Mesendoderm (in vitro differentiated cells): Measurements from ENCODE around the gene EXOC7.

Experiments used
- DNase-seq: peaks from one replicate; pipeline ENCODE4 v3.0.0; 2013
- H2AK5ac ChIP-seq: 2 replicates; pipeline ENCODE4 v1.6.1; 2013; ENCODE audit warnings: low read length, inconsistent platforms
- H2BK120ac ChIP-seq: 2 replicates; pipeline ENCODE4 v1.6.1; 2013; ENCODE audit warnings: low read depth, mild to moderate bottlenecking, low read length, moderate library complexity, mixed read lengths
- H2BK15ac ChIP-seq: replicated peaks from 2 replicates; pipeline ENCODE4 v1.6.1; 2013; ENCODE audit warnings: low read depth, mild to moderate bottlenecking, moderate library complexity
- H2BK5ac ChIP-seq: 2 replicates; pipeline ENCODE4 v1.6.1; 2013; ENCODE audit warnings: low read length, inconsistent platforms
- H3K18ac ChIP-seq: 2 replicates; pipeline ENCODE4 v1.6.1; 2013; ENCODE audit warnings: mild to moderate bottlenecking, low read length, mixed read lengths
- H3K23ac ChIP-seq: one replicate; pipeline ENCODE4 v1.6.1; 2013; ENCODE audit warnings: low read length
- H3K27ac ChIP-seq: 2 replicates; pipeline ENCODE4 v1.5.1; 2013; ENCODE audit warnings: low read depth, mild to moderate bottlenecking, inconsistent platforms, low read length, moderate library complexity
- H3K27me3 ChIP-seq: 2 replicates; pipeline ENCODE4 v1.6.1; 2013; ENCODE audit warnings: low read length, control low read depth, mild to moderate bottlenecking, inconsistent platforms; ENCODE audit not compliant: insufficient read depth, poor library complexity
- H3K36me3 ChIP-seq: 2 replicates; pipeline ENCODE4 v1.6.1; 2013; ENCODE audit warnings: low read length, inconsistent platforms; ENCODE audit not compliant: control insufficient read depth, insufficient read depth
- H3K4ac ChIP-seq: one replicate; pipeline ENCODE4 v1.6.1; 2013; ENCODE audit warnings: low read depth, mild to moderate bottlenecking, low read length, moderate library complexity
- H3K4me1 ChIP-seq: 2 replicates; pipeline ENCODE4 v1.6.1; 2013; ENCODE audit warnings: low read depth, low read length, inconsistent platforms; ENCODE audit not compliant: control insufficient read depth
- H3K4me2 ChIP-seq: 2 replicates; pipeline ENCODE4 v1.6.1; 2013; ENCODE audit warnings: low read length
- H3K4me3 ChIP-seq: 2 replicates; pipeline ENCODE4 v1.5.1; 2013; ENCODE audit warnings: mild to moderate bottlenecking, low read length
- H3K56ac ChIP-seq: one replicate; pipeline ENCODE4 v1.6.1; 2013; ENCODE audit warnings: low read length
- H3K79me1 ChIP-seq: 2 replicates; pipeline ENCODE4 v1.6.1; 2013; ENCODE audit warnings: low read length, inconsistent platforms
- H3K79me2 ChIP-seq: 2 replicates; pipeline ENCODE4 v1.6.1; 2013; ENCODE audit warnings: mild to moderate bottlenecking, low read length; ENCODE audit not compliant: control insufficient read depth, insufficient read depth
- H3K9ac ChIP-seq: 2 replicates; pipeline ENCODE4 v1.6.1; 2013; ENCODE audit warnings: low read length, inconsistent platforms
- H4K5ac ChIP-seq: one replicate; pipeline ENCODE4 v1.6.1; 2013; ENCODE audit warnings: low read length
- H4K8ac ChIP-seq: one replicate; pipeline ENCODE4 v1.6.1; 2013; ENCODE audit warnings: low read depth, mild to moderate bottlenecking, control low read depth, low read length, moderate library complexity
- WGBS: extraction: QIAGEN DNeasy Blood & Tissue Kit; methylation state at CpG from one replicate; pipeline ENCODE4 v1.1.7; 2013; ENCODE audit warnings: low lambda C conversion rate, missing lambda C conversion rate; ENCODE audit not compliant: insufficient coverage; ENCODE audit errors: extremely low coverage; 5-methylcytosine and 5-hydroxymethylcytosine counted together
- small RNA-seq: library from polyadenylated mRNA; stranded (forward); fragments of <200 nt; extraction: miRNeasy Mini kit (QIAGEN cat#:217004); gene quantifications from one replicate; pipeline ENCODE3, GENCODE V24; 2013; ENCODE audit not compliant: insufficient read depth

EXOC7 gene

GRCh38 chr17:76032780-76033108, 70.8 kb downstream of the EXOC7 start:
- H3K79me2 ChIP-seq, result no peaks in the 10 kb centered on the region
- no peaks in the 10 kb centered on the region for H3K4me1 ChIP-seq
- H2AK5ac ChIP-seq, result no peak overlapping the region
- H3K18ac ChIP-seq, result no peak overlapping the region
- H3K4ac ChIP-seq, result no peak overlapping the region
- no peak overlapping the region for H3K4me3 ChIP-seq
- no peak overlapping the region for H3K9ac ChIP-seq
- no peak overlapping the region for H3K27ac ChIP-seq
- no peak overlapping the region for H3K4me2 ChIP-seq
- no peak overlapping the region for H4K8ac ChIP-seq
- WGBS, result no CpG with 5 or more reads among the region's 5 CpGs
- H3K79me1 ChIP-seq, result no peaks in the 10 kb centered on the region
- H2BK120ac ChIP-seq, result no peak overlapping the region
- H3K27me3 ChIP-seq, result no peaks in the 10 kb centered on the region
- H2BK5ac ChIP-seq, result no peak overlapping the region
- H3K23ac ChIP-seq, result no peak overlapping the region
- no peak overlapping the region for H4K5ac ChIP-seq
- no peak overlapping the region for H3K56ac ChIP-seq
- no peaks in the 10 kb centered on the region for H3K36me3 ChIP-seq
- no peak overlapping the region for H2BK15ac ChIP-seq
- DNase-seq, result no peak

- no CpG with 5 or more reads among the region's 20 CpGs for WGBS
These were observed 71.4 kb downstream of the EXOC7 start for GRCh38 chr17:76032073-76032779.

More at GRCh38 chr17:76032073-76032779, 71.4 kb downstream of the EXOC7 start:
- Histone ChIP-seq H4K8ac (no peak overlapping the region), H3K79me2 (no peaks in the 10 kb centered on the region), H3K23ac (no peak overlapping the region), H3K18ac (no peak overlapping the region), H3K27me3 (no peaks in the 10 kb centered on the region), H3K4me1 (no peaks in the 10 kb centered on the region), H3K79me1 (no peaks in the 10 kb centered on the region), H3K4me2 (no peak overlapping the region), H3K56ac (no peak overlapping the region), H4K5ac (no peak overlapping the region), H2BK120ac (no peak overlapping the region), H2BK15ac (no peak overlapping the region), H2AK5ac (no peak overlapping the region), H2BK5ac (no peak overlapping the region), H3K27ac (no peak overlapping the region), H3K36me3 (no peaks in the 10 kb centered on the region), H3K4ac (no peak overlapping the region), H3K4me3 (no peak overlapping the region), H3K9ac (no peak overlapping the region)
- no peak for DNase-seq

Small RNAs within 50 kb of the gene (small RNA-seq; reads per million reads assigned to genes)
- 6.4 reads per million, percentile 77 among the genes with 10 or more reads in this experiment for gene MIR6868
